Measurements from ENCODE around the gene POLR2J. TPM values are rescaled to one million over a fixed set of nuclear protein-coding genes. Genes with fewer than 3 reads are reported as not detected.
"Not testable (repeated sequence)": the region's sequence is repeated elsewhere in the genome, so short reads cannot be mapped to it uniquely, and the experiment has no call there.

POLR2J gene
- total RNA-seq, 4 donors from 2014 or later, result 16.8 to 36.0 (median 22.5) TPM

DNA sequence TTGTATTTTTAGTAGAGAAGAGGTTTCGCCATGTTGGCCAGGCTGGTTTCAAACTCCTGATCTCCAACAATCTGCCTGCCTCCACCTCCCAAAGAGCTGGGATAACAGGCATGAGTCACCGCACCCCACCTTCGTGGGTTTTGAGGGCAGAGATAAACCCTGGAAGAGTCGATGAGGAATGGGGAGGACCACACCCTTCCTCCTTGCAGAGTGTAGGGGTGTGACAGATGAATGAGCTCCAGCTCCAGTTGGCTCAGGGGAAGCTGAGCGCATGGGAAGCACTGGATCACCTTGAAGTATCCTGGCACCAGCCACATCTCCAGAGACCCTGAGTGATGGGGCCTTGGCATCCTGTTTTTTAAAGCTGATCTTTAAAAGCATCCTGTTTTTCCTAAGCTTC is 5.6 kb upstream of the POLR2J start:
- intact Hi-C loops (cut with DNase I); H3K36me3 ChIP-seq; H3K27ac ChIP-seq; DNase-seq; H3K27me3 ChIP-seq; H3K9me3 ChIP-seq; H3K4me3 ChIP-seq; H3K4me1 ChIP-seq: not testable (repeated sequence)
- no CpG with 5 or more reads among the region's 5 CpGs for WGBS, 2 donors

DNA sequence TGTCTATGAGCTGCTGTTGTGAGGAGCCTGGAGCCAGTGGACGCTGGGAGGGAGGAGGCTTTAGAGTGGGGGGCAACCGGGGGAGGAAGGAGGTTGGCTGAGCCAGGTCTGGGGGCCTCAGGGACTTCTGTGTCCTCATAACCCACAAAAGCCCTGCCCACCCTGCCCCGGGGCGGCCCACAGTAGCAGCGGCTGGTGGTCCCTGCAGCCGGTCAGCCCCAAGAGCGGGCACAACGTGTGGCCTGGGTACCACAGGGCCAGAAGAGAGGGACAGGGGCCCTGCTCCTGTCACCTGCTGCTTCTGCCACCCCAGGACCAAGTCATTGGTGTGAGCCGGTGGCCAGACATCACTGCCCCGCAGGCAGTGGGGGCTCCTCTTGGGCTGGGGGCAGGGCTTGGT is 3.2 kb upstream of the POLR2J start:
- DNase-seq, result not testable (repeated sequence)

DNA sequence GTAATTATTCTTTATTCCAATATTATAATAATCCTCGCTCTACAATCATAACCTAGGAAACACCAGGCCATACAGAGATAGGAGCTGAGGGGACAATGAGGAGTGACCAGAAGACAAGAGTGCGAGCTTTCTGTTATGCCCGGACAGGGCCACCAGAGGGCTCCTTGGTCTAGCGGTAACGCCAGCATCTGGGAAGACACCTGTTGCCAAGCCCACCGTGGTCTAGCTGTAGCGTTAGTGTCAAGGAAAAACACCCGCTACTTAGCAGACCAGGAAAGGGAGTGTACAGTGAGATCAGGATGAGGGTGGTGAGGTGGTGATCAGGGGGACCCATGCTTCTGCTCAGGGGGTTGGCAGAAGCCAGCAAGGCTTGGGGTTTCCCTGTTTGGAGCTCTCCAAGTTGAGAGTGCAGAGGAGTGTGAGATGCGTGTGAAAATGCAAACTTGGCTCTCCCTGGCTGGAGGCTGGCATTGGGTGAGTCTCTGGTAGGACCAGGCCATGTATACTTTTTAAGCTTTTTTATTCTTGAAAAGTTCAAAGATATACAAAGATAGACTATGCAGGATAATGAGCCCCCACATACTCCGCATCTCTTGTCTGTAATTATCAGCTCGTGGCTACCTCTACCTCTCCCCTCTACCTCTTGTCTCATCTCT is 1.4 kb upstream of the POLR2J start:
- H3K4me1 ChIP-seq; intact Hi-C loops (cut with DNase I); H3K9me3 ChIP-seq; H3K4me3 ChIP-seq; H3K27me3 ChIP-seq; H3K27ac ChIP-seq; DNase-seq; H3K36me3 ChIP-seq: not testable (repeated sequence)
- TF ChIP-seq, protein P1, sequence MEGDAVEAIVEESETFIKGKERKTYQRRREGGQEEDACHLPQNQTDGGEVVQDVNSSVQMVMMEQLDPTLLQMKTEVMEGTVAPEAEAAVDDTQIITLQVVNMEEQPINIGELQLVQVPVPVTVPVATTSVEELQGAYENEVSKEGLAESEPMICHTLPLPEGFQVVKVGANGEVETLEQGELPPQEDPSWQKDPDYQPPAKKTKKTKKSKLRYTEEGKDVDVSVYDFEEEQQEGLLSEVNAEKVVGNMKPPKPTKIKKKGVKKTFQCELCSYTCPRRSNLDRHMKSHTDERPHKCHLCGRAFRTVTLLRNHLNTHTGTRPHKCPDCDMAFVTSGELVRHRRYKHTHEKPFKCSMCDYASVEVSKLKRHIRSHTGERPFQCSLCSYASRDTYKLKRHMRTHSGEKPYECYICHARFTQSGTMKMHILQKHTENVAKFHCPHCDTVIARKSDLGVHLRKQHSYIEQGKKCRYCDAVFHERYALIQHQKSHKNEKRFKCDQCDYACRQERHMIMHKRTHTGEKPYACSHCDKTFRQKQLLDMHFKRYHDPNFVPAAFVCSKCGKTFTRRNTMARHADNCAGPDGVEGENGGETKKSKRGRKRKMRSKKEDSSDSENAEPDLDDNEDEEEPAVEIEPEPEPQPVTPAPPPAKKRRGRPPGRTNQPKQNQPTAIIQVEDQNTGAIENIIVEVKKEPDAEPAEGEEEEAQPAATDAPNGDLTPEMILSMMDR (IDR thresholded peaks at IDR 0.05), result peak; percentile 13 to 51 (median 35)
- 3 to 8% methylated on average over 6 to 8 of the region's 11 CpGs for WGBS, 2 donors

More for the DNA sequence above, 3.2 kb upstream of the POLR2J start:
- H3K4me3 ChIP-seq; H3K27me3 ChIP-seq; H3K4me1 ChIP-seq; H3K9me3 ChIP-seq; H3K27ac ChIP-seq; H3K36me3 ChIP-seq; intact Hi-C loops (cut with DNase I): not testable (repeated sequence)
- WGBS, 2 donors, result no CpG with 5 or more reads among the region's 10 CpGs

DNA sequence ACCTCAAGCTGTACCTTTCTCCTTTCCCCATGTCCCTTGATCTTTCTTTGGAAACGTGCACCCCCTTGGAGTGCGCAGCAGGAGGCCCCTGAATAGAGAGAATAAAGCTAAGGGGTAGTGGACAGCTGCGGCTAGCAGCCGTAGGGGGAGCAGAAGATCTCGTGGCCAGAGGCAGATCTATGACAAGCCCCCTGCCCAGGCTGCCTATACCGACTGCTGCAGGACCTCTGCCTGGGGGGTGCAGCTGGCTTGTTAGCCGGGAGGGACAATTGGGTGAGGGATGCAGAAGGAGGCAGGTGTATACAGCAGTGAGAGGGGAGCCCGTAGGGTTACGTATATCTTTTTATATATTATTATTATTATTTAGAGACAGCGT is 475 bp upstream of the POLR2J start:
- DNase-seq; H3K27me3 ChIP-seq; H3K4me1 ChIP-seq; intact Hi-C loops (cut with DNase I); H3K9me3 ChIP-seq; H3K27ac ChIP-seq: not testable (repeated sequence)
- WGBS, 2 donors, result 40% methylated on average over 1 of the region's 10 CpGs; no CpG with 5 or more reads in 1 of the 2 donors
- Histone ChIP-seq H3K4me3 (peak overlapping the region in 1 of 4 donors; percentile 68), H3K36me3 (peaks cover 0 to 14% (median 0%) of the 10 kb centered on the region in 3 donors)

DNA sequence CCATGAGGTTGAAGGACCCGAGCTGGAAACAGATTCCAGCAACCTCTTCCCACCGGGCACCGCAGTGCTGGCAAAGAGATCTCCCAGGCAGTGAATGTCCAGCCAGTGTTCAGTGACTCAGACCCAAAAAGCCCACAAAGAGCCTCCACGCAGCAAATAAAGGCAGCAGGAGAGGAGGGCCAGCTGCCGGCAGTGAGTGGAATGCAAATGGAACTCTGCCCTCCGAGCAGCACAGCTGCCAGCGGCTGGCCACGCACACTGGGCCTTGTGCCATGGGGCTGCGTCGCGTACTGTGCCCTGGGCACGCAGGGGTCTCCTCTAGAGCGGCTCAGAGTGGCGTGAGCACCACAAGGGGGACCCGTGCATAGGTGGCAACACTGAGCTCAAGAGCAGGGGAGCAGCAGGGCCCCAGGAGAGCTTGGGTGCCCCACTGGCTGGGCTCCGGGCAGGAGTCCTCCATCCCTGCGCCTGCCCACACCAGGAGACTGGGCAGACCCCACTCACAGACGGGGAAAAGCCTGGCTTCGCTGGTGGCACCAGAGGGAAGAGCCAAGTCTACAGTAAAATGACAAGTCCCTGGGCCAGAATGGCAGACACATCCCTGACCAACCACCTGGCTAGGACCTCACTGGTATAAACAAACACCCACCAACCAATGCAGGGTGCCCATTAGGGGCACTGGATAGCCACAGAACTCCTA is 3.8 kb downstream of the POLR2J start:
- H3K4me1 ChIP-seq; H3K9me3 ChIP-seq; intact Hi-C loops (cut with DNase I); DNase-seq; H3K4me3 ChIP-seq; H3K27me3 ChIP-seq; H3K27ac ChIP-seq: not testable (repeated sequence)
- peaks cover 3 to 49% (median 6%) of the 10 kb centered on the region in 3 donors for H3K36me3 ChIP-seq
- no CpG with 5 or more reads among the region's 19 CpGs for WGBS, 2 donors

DNA sequence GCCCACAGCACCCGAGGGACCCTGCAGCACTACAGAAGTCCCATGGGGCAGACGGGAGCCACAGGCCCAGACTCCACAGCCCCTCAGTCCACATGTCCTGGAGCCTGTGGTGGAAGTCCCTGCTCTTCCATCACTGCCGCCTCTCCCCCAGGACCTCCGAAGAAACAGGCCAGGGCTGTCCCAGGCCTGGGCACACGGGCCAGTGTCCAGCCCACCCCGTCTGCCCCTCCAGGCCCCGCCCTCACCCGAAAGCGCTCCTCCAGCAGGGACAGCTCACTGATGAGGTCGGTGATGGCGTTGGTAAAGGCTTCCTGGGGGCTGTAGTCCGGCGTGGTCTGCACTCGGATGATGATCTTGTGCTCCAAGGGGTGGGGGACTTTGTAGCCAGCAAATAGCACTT is 4.6 kb downstream of the POLR2J start:
- peaks cover 3 to 57% (median 6%) of the 10 kb centered on the region in 3 donors for H3K36me3 ChIP-seq
- H3K27ac ChIP-seq; H3K27me3 ChIP-seq; DNase-seq; H3K4me3 ChIP-seq; H3K9me3 ChIP-seq; intact Hi-C loops (cut with DNase I); H3K4me1 ChIP-seq: not testable (repeated sequence)
- WGBS, 2 donors, result no CpG with 5 or more reads among the region's 14 CpGs

DNA sequence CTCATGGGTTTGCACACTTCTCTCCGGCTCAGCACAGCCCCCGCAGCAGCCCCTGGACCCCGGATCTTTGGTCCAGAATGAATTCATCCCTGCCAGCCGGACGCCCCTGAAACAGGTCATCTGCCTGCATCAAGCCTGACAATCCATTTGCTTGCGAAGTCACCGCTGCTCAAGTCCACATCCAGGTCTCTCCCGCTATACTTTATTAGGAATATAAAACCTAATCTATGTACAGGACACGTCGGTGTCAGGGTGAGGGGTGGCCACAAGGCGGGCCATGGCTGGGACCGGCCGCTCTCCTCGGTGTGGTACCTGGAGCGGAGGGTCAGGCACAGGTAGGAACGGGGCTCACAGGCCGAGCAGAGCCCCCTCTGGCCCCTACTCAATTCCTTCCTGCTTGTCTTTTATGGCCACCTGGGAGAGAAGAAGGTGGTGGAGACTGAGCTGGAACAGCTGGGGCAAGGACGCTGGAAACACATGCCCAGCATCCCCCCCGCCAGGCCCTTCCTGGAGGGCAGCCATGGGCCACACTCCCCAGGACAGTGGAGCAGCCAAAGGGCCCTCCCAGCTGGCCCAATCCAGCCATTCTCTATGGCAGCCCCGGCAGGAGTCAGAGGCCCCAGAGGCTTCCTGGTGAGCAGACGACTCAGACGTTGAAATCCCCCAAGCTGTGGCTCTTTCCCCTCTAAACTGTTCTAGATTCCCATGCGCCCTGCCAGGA is 5.3 kb downstream of the POLR2J start:
- Histone ChIP-seq H3K36me3 (peaks cover 3 to 63% (median 6%) of the 10 kb centered on the region in 3 donors), H3K4me1 (no peaks in the 10 kb centered on the region), H3K27ac (no peak overlapping the region)

More for the DNA sequence above, 5.3 kb downstream of the POLR2J start:
- TF ChIP-seq POLR2A (IDR thresholded peaks at IDR 0.05), result no peak
- TF ChIP-seq, protein P1 (IDR thresholded peaks at IDR 0.05), result no peak
- 90 to 94% methylated on average over 7 to 8 of the region's 23 CpGs for WGBS, 2 donors
- no peak for DNase-seq
- Histone ChIP-seq H3K4me3 (no peak overlapping the region), H3K27me3 (no peaks in the 10 kb centered on the region), H3K9me3 (no peaks in the 10 kb centered on the region)
- intact Hi-C loops (cut with DNase I), result no loop called here
